Nephron progenitor cell (in vitro differentiated cells): ENCODE results near the gene EFTUD2.
"Not testable (repeated sequence)": the region's sequence is repeated elsewhere in the genome, so short reads cannot be mapped to it uniquely, and the experiment has no call there.

Source experiments
- DNase-seq: peaks from one replicate; pipeline ENCODE4 v3.0.0; 2021
- H3K27ac Mint-ChIP-seq: 2 replicates; pipeline ENCODE4 v1.8.0; 2021; ENCODE audit warnings: mild to moderate bottlenecking, moderate library complexity, mixed read lengths
- H3K27me3 Mint-ChIP-seq: 2 replicates; pipeline ENCODE4 v1.8.0; 2021; ENCODE audit warnings: mild to moderate bottlenecking, low read depth, mixed read lengths; ENCODE audit not compliant: poor library complexity
- H3K36me3 Mint-ChIP-seq: 2 replicates; pipeline ENCODE4 v1.8.0; 2021; ENCODE audit warnings: low read depth, mixed read lengths
- H3K4me1 Mint-ChIP-seq: 2 replicates; pipeline ENCODE4 v1.8.0; 2021; ENCODE audit warnings: mixed read lengths
- H3K4me3 Mint-ChIP-seq: 2 replicates; pipeline ENCODE4 v1.8.0; 2021; ENCODE audit warnings: mild to moderate bottlenecking, moderate library complexity, mixed read lengths
- H3K9me3 Mint-ChIP-seq: 2 replicates; pipeline ENCODE4 v1.8.0; 2021; ENCODE audit warnings: mild to moderate bottlenecking, moderate library complexity, mixed read lengths
- CTCF ChIP-seq: fragments of 200-600 bp; sonication (generic); IDR thresholded peaks from 2 replicates; pipeline ENCODE4 v1.5.0; 2021; ENCODE audit warnings: antibody characterized with exemption

Gene EFTUD2

GRCh38 chr17:44899074-44899782, at the start of gene EFTUD2:
EFTUD2 (minus strand) TSS chr17:44899445; CDS start chr17:44894521, 4,924 bp downstream.
- DNase-seq = peak; percentile 90
- Mint-ChIP-seq H3K36me3 (peaks cover 17% of the 10 kb centered on the region), H3K4me1 (peaks cover 32% of the 10 kb centered on the region), H3K4me3 (peak within 1 kb of the TSS; percentile 90), H3K27ac (peak within 1 kb of the TSS; percentile 100), H3K9me3 (no peaks in the 10 kb centered on the region), H3K27me3 (peaks cover 3% of the 10 kb centered on the region)
- TF ChIP-seq CTCF = no peak

- TF ChIP-seq CTCF = no peak
- H3K4me3 Mint-ChIP-seq = peak overlapping the region; percentile 94
- H3K4me1 Mint-ChIP-seq = peaks cover 17% of the 10 kb centered on the region
- no peak for DNase-seq
- H3K27ac Mint-ChIP-seq = no peak overlapping the region
- peaks cover 22% of the 10 kb centered on the region for H3K27me3 Mint-ChIP-seq
- H3K36me3 Mint-ChIP-seq = peaks cover 28% of the 10 kb centered on the region
- no peaks in the 10 kb centered on the region for H3K9me3 Mint-ChIP-seq
Measured at GRCh38 chr17:44948315-44948795, 49.1 kb upstream of the EFTUD2 start.

DNA sequence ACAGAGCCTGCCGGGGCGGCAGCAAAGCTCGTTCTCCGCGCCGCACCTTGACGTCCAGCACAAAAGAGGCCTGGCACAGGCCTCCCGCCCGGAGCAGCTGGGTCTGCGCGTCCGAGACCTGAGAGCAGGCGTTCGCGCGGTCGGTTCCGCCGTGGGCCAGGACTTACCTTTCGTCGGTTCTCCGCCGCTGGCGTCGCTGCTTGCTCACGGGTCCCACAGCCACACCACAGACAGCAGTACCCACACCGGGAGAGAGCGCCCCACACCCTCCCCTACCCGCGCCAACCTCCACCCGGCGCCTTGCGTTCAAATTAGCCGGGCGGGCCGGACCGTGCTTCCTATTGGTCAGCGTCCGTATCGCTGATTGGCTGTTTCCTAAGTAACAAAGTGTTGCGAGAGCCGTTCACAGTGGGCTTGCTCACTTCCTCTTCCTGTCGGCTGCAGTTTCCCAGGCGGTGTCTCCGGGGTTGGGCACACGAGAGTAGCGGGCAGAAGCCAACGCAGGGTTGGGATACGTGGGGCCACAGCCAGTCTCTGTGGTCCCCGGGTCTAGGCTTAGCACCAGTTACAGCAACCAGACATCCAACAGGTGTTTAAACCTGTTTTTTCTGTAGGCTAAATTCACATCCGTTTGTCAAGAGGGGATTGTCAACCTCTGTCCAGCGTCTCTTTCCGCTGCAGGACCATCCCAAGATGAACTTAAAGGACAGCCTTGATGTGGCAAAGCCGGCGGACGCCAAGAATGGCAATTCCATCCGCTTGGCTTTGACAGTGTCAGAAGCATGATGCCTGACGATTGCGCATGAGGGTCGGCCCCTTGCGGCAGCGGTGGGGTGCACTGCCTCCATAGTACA, 48.4 kb upstream of the EFTUD2 start, which contains the start of gene KIF18B:
Gene KIF18B (minus strand): TSS at position 313 of the 854 bp plus-strand sequence. CDS start 11,429 bp downstream, outside the sequence.
- H3K27me3 Mint-ChIP-seq = peaks cover 17% of the 10 kb centered on the region
- peaks cover 35% of the 10 kb centered on the region for H3K36me3 Mint-ChIP-seq
- TF ChIP-seq CTCF = no peak
- peaks cover 17% of the 10 kb centered on the region for H3K4me1 Mint-ChIP-seq
- DNase-seq = peak; percentile 87
- peak within 1 kb of the TSS; percentile 94 for H3K4me3 Mint-ChIP-seq
- peak within 1 kb of the TSS; percentile 41 for H3K27ac Mint-ChIP-seq
- no peaks in the 10 kb centered on the region for H3K9me3 Mint-ChIP-seq

DNA sequence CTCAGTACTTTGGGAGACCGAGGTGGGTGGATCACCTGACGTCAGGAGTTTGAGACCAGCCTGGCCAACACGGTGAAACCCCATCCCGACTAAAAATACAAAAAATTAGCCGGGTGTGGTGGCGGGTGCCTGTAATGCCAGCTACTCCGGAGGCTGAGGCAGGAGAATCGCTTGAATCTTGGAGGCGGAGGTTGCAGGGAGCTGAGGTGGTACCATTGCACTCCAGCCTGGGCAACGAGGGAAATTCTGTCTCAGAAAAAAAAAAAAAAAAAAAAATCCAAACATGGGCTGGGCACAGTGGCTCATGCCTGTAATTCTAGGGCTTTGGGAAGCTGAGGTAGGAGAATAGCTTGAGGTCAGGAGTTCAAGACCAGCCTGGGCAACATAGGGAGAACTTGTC, 46.4 kb upstream of the EFTUD2 start:
- peak overlapping the region; percentile 94 for H3K4me3 Mint-ChIP-seq
- not testable (repeated sequence) for H3K27me3 Mint-ChIP-seq, H3K9me3 Mint-ChIP-seq, H3K27ac Mint-ChIP-seq, DNase-seq
- peaks cover 24% of the 10 kb centered on the region for H3K4me1 Mint-ChIP-seq
- peaks cover 52% of the 10 kb centered on the region for H3K36me3 Mint-ChIP-seq

DNA sequence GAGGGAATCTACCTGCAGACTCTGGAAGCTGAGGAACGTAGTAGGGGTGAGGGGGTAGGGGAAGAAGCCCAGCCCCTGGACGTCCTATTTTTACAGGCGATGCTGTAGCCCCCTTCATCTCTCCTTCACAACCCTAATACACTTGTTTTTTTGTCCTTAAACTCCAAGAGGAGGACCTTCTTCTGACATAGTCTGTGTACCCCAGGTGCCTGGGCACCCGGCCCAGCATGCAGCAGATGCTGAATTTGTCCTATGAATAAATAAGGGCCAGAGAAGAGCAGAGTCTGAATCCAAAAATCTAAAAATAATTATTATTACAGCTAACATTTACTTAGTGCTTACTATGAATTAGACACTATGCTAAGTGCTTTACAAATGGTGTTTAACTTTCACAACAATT, 43.2 kb upstream of the EFTUD2 start:
- Mint-ChIP-seq H3K36me3 (peaks cover 84% of the 10 kb centered on the region), H3K27me3 (no peaks in the 10 kb centered on the region), H3K4me3 (no peak overlapping the region), H3K27ac (peak overlapping the region; percentile 16), H3K9me3 (peaks cover 25% of the 10 kb centered on the region), H3K4me1 (peaks cover 15% of the 10 kb centered on the region)
- DNase-seq = no peak
- no peak for TF ChIP-seq CTCF

GRCh38 chr17:44941712-44942331, 42.6 kb upstream of the EFTUD2 start:
- Mint-ChIP-seq H3K9me3 (peaks cover 25% of the 10 kb centered on the region), H3K4me1 (peaks cover 15% of the 10 kb centered on the region), H3K36me3 (peaks cover 90% of the 10 kb centered on the region), H3K4me3 (no peak overlapping the region), H3K27ac (peak overlapping the region; percentile 16), H3K27me3 (no peaks in the 10 kb centered on the region)
- DNase-seq = no peak
- no peak for TF ChIP-seq CTCF
